ENCODE results near the gene KLF1.

The KLF1 gene

GRCh38 chr19:12865746-12866415, 21.1 kb downstream of the KLF1 start (continued):
- TF ChIP-seq ZIC2 (tag by site-specific recombination; IDR thresholded peaks at IDR 0.05) (no peak), KLF17 (tag by site-specific recombination; IDR thresholded peaks at IDR 0.05) (no peak), ZSCAN4 (tag by site-specific recombination; IDR thresholded peaks at IDR 0.05) (no peak), ZNF670 (tag by site-specific recombination; IDR thresholded peaks at IDR 0.05; ENCODE audit: low read depth) (no peak), KLF8 (tag by site-specific recombination; IDR thresholded peaks at IDR 0.05) (no peak), ZBTB8A (tag by site-specific recombination; IDR thresholded peaks at IDR 0.05) (no peak), ZNF629 (tag by site-specific recombination; IDR thresholded peaks at IDR 0.05) (no peak), ZNF660 (tag by site-specific recombination; IDR thresholded peaks at IDR 0.05) (no peak)

GRCh38 chr19:12864721-12865715, 22.0 kb downstream of the KLF1 start:
- Histone ChIP-seq H3K36me3 (ENCODE audit: control insufficient read depth in 2 of 2, insufficient read depth in 1 of 2, low read length in 2 of 2) (peaks cover 0 to 4% of the 10 kb centered on the region in 2 experiments; a peak in 2 of 3 replicates), H3K27ac (ENCODE audit: extremely low read depth, low read depth, low read length) (no peak overlapping the region), H3K4me3 (ENCODE audit: low read depth, low read length) (no peak overlapping the region), H3K9me3 (ENCODE audit: control insufficient read depth, insufficient read depth, low read depth, low read length) (no peaks in the 10 kb centered on the region), H3K4me1 (ENCODE audit: control insufficient read depth, insufficient read depth, low read length) (peaks cover 4% of the 10 kb centered on the region)
- ChIA-PET CTCF (interaction anchor here (4.6 kb wide), 1 partner anchor 18 kb away, joined by 30 read pairs; no protein-coding TSS in a partner anchor), POLR2A (interaction anchor here (0.9 kb wide), 1 partner anchor 17 kb away, joined by 3 read pairs; the partner anchor contains the start of gene DNASE2)
- TF ChIP-seq BCL6B (tag by site-specific recombination; IDR thresholded peaks at IDR 0.05): no peak
- no peak for TF ChIP-seq HOXC10 (CRISPR knock-in tag; IDR thresholded peaks at IDR 0.05)
- no peak for TF ChIP-seq GLI2 (tag by site-specific recombination; IDR thresholded peaks at IDR 0.05; ENCODE audit: borderline replicate concordance, low read depth)
- TF ChIP-seq ZNF621 (tag by site-specific recombination; IDR thresholded peaks at IDR 0.05): no peak
- TF ChIP-seq ELK4 (IDR thresholded peaks at IDR 0.05; ENCODE audit: borderline replicate concordance, low read depth, low read length): no peak
- no peak for TF ChIP-seq ZNF639 (tag by site-specific recombination; IDR thresholded peaks at IDR 0.05)
- no peak for TF ChIP-seq ZNF214 (tag by site-specific recombination; IDR thresholded peaks at IDR 0.05; ENCODE audit: borderline replicate concordance)
- no peak for TF ChIP-seq ZNF292 (tag by site-specific recombination; IDR thresholded peaks at IDR 0.05; ENCODE audit: borderline replicate concordance, low read depth)
- no peak for TF ChIP-seq ZNF350 (tag by site-specific recombination; IDR thresholded peaks at IDR 0.05)
- no peak for TF ChIP-seq ZXDB (tag by site-specific recombination; IDR thresholded peaks at IDR 0.05)
- TF ChIP-seq ZBTB6 (tag by site-specific recombination; IDR thresholded peaks at IDR 0.05): no peak
- TF ChIP-seq ZNF777 (tag by site-specific recombination; IDR thresholded peaks at IDR 0.05; ENCODE audit: borderline replicate concordance): no peak
- no peak for TF ChIP-seq ZNF596 (tag by site-specific recombination; IDR thresholded peaks at IDR 0.05)
- TF ChIP-seq PRDM4 (tag by site-specific recombination; IDR thresholded peaks at IDR 0.05): no peak

Data from HEK293 (cell line).